ENCODE data around the gene PLCB1.
"Not testable (repeated sequence)": the region's sequence is repeated elsewhere in the genome, so short reads cannot be mapped to it uniquely, and the experiment has no call there.

PLCB1 gene

GRCh38 chr20:8807480-8808201 lies 675.6 kb downstream of the PLCB1 start:
- Histone ChIP-seq H3K4me1 (ENCODE audit: control insufficient read depth, insufficient read depth, low read length, unreplicated experiment) (no peaks in the 10 kb centered on the region), H3K27ac (ENCODE audit: low read depth, low read length) (no peak overlapping the region), H3K27me3 (ENCODE audit: insufficient read depth, low read length) (no peaks in the 10 kb centered on the region), H3K79me2 (ENCODE audit: control insufficient read depth, insufficient read depth, low read length, unreplicated experiment) (no peaks in the 10 kb centered on the region), H2AFZ (ENCODE audit: low read length, unreplicated experiment) (no peak overlapping the region), H3K36me3 (ENCODE audit: insufficient read depth, low read length) (no peaks in the 10 kb centered on the region), H3K4me3 (ENCODE audit: low read depth, low read length) (no peak overlapping the region)

GRCh38 chr20:8808202-8808535 lies 676.1 kb downstream of the PLCB1 start:
- Histone ChIP-seq H3K36me3 (ENCODE audit: insufficient read depth, low read length) (no peaks in the 10 kb centered on the region), H2AFZ (ENCODE audit: low read length, unreplicated experiment) (no peak overlapping the region), H3K4me1 (ENCODE audit: control insufficient read depth, insufficient read depth, low read length, unreplicated experiment) (no peaks in the 10 kb centered on the region), H3K27ac (ENCODE audit: low read depth, low read length) (no peak overlapping the region), H3K79me2 (ENCODE audit: control insufficient read depth, insufficient read depth, low read length, unreplicated experiment) (no peaks in the 10 kb centered on the region), H3K27me3 (ENCODE audit: insufficient read depth, low read length) (no peaks in the 10 kb centered on the region), H3K4me3 (ENCODE audit: low read depth, low read length) (no peak overlapping the region)

GRCh38 chr20:8809107-8809953 lies 677.3 kb downstream of the PLCB1 start:
- no peaks in the 10 kb centered on the region for H3K4me1 ChIP-seq (ENCODE audit: control insufficient read depth, insufficient read depth, low read length, unreplicated experiment)
- no peak overlapping the region for H3K4me3 ChIP-seq (ENCODE audit: low read depth, low read length)
- no peak overlapping the region for H3K27ac ChIP-seq (ENCODE audit: low read depth, low read length)
- no peak overlapping the region for H2AFZ ChIP-seq (ENCODE audit: low read length, unreplicated experiment)
- no peaks in the 10 kb centered on the region for H3K27me3 ChIP-seq (ENCODE audit: insufficient read depth, low read length)
- H3K36me3 ChIP-seq (ENCODE audit: insufficient read depth, low read length): no peaks in the 10 kb centered on the region
- H3K79me2 ChIP-seq (ENCODE audit: control insufficient read depth, insufficient read depth, low read length, unreplicated experiment): no peaks in the 10 kb centered on the region

GRCh38 chr20:8811801-8812594 lies 679.9 kb downstream of the PLCB1 start:
- Histone ChIP-seq H3K27ac (ENCODE audit: low read depth, low read length) (no peak overlapping the region), H3K4me3 (ENCODE audit: low read depth, low read length) (no peak overlapping the region), H3K79me2 (ENCODE audit: control insufficient read depth, insufficient read depth, low read length, unreplicated experiment) (no peaks in the 10 kb centered on the region), H3K36me3 (ENCODE audit: insufficient read depth, low read length) (no peaks in the 10 kb centered on the region), H3K27me3 (ENCODE audit: insufficient read depth, low read length) (no peaks in the 10 kb centered on the region), H2AFZ (ENCODE audit: low read length, unreplicated experiment) (no peak overlapping the region), H3K4me1 (ENCODE audit: control insufficient read depth, insufficient read depth, low read length, unreplicated experiment) (no peaks in the 10 kb centered on the region)

GRCh38 chr20:8812817-8813216 lies 680.8 kb downstream of the PLCB1 start:
- Histone ChIP-seq H3K4me1 (ENCODE audit: control insufficient read depth, insufficient read depth, low read length, unreplicated experiment) (no peaks in the 10 kb centered on the region), H3K79me2 (ENCODE audit: control insufficient read depth, insufficient read depth, low read length, unreplicated experiment) (no peaks in the 10 kb centered on the region), H2AFZ (ENCODE audit: low read length, unreplicated experiment) (no peak overlapping the region), H3K27me3 (ENCODE audit: insufficient read depth, low read length) (no peaks in the 10 kb centered on the region), H3K4me3 (ENCODE audit: low read depth, low read length) (no peak overlapping the region), H3K36me3 (ENCODE audit: insufficient read depth, low read length) (no peaks in the 10 kb centered on the region), H3K27ac (ENCODE audit: low read depth, low read length) (no peak overlapping the region)

GRCh38 chr20:8815208-8815607 lies 683.1 kb downstream of the PLCB1 start:
- Histone ChIP-seq H3K27me3 (ENCODE audit: insufficient read depth, low read length) (no peaks in the 10 kb centered on the region), H3K4me1 (ENCODE audit: control insufficient read depth, insufficient read depth, low read length, unreplicated experiment) (no peaks in the 10 kb centered on the region), H3K79me2 (ENCODE audit: control insufficient read depth, insufficient read depth, low read length, unreplicated experiment) (no peaks in the 10 kb centered on the region), H3K4me3 (ENCODE audit: low read depth, low read length) (no peak overlapping the region), H3K27ac (ENCODE audit: low read depth, low read length) (no peak overlapping the region), H3K36me3 (ENCODE audit: insufficient read depth, low read length) (no peaks in the 10 kb centered on the region), H2AFZ (ENCODE audit: low read length, unreplicated experiment) (no peak overlapping the region)

- H2AFZ ChIP-seq (ENCODE audit: low read length, unreplicated experiment): no peak overlapping the region
- H3K4me3 ChIP-seq (ENCODE audit: low read depth, low read length): no peak overlapping the region
- H3K27ac ChIP-seq (ENCODE audit: low read depth, low read length): no peak overlapping the region
- no peaks in the 10 kb centered on the region for H3K27me3 ChIP-seq (ENCODE audit: insufficient read depth, low read length)
- H3K36me3 ChIP-seq (ENCODE audit: insufficient read depth, low read length): no peaks in the 10 kb centered on the region
- H3K4me1 ChIP-seq (ENCODE audit: control insufficient read depth, insufficient read depth, low read length, unreplicated experiment): no peaks in the 10 kb centered on the region
- no peaks in the 10 kb centered on the region for H3K79me2 ChIP-seq (ENCODE audit: control insufficient read depth, insufficient read depth, low read length, unreplicated experiment)
These were observed 697.2 kb downstream of the PLCB1 start for GRCh38 chr20:8829256-8829655.

GRCh38 chr20:8834294-8834693 lies 702.2 kb downstream of the PLCB1 start:
- H3K4me3 ChIP-seq (ENCODE audit: low read depth, low read length); H3K27me3 ChIP-seq (ENCODE audit: insufficient read depth, low read length); H3K4me1 ChIP-seq (ENCODE audit: control insufficient read depth, insufficient read depth, low read length, unreplicated experiment); H3K79me2 ChIP-seq (ENCODE audit: control insufficient read depth, insufficient read depth, low read length, unreplicated experiment); H2AFZ ChIP-seq (ENCODE audit: low read length, unreplicated experiment); H3K36me3 ChIP-seq (ENCODE audit: insufficient read depth, low read length); H3K27ac ChIP-seq (ENCODE audit: low read depth, low read length): not testable (repeated sequence)

- no peaks in the 10 kb centered on the region for H3K79me2 ChIP-seq (ENCODE audit: control insufficient read depth, insufficient read depth, low read length, unreplicated experiment)
- no peak overlapping the region for H3K4me3 ChIP-seq (ENCODE audit: low read depth, low read length)
- H3K27me3 ChIP-seq (ENCODE audit: insufficient read depth, low read length): no peaks in the 10 kb centered on the region
- H3K27ac ChIP-seq (ENCODE audit: low read depth, low read length): no peak overlapping the region
- H2AFZ ChIP-seq (ENCODE audit: low read length, unreplicated experiment): no peak overlapping the region
- H3K36me3 ChIP-seq (ENCODE audit: insufficient read depth, low read length): no peaks in the 10 kb centered on the region
- peaks cover 3% of the 10 kb centered on the region for H3K4me1 ChIP-seq (ENCODE audit: control insufficient read depth, insufficient read depth, low read length, unreplicated experiment)
These were observed 702.8 kb downstream of the PLCB1 start for GRCh38 chr20:8834851-8835250.

GRCh38 chr20:8837396-8837795 lies 705.3 kb downstream of the PLCB1 start:
- Histone ChIP-seq H3K4me3 (ENCODE audit: low read depth, low read length) (no peak overlapping the region), H2AFZ (ENCODE audit: low read length, unreplicated experiment) (no peak overlapping the region), H3K79me2 (ENCODE audit: control insufficient read depth, insufficient read depth, low read length, unreplicated experiment) (no peaks in the 10 kb centered on the region), H3K27me3 (ENCODE audit: insufficient read depth, low read length) (no peaks in the 10 kb centered on the region), H3K27ac (ENCODE audit: low read depth, low read length) (peak overlapping the region; percentile 47; the same call in 1 of the 2 replicates), H3K4me1 (ENCODE audit: control insufficient read depth, insufficient read depth, low read length, unreplicated experiment) (peaks cover 3% of the 10 kb centered on the region), H3K36me3 (ENCODE audit: insufficient read depth, low read length) (no peaks in the 10 kb centered on the region)

Measured in ACC112 (cell line).